ENCODE measurements around the gene MTMR2.
A peak's percentile ranks its signal among the peaks of the same experiment; 100 is the strongest.

Gene MTMR2

DNA sequence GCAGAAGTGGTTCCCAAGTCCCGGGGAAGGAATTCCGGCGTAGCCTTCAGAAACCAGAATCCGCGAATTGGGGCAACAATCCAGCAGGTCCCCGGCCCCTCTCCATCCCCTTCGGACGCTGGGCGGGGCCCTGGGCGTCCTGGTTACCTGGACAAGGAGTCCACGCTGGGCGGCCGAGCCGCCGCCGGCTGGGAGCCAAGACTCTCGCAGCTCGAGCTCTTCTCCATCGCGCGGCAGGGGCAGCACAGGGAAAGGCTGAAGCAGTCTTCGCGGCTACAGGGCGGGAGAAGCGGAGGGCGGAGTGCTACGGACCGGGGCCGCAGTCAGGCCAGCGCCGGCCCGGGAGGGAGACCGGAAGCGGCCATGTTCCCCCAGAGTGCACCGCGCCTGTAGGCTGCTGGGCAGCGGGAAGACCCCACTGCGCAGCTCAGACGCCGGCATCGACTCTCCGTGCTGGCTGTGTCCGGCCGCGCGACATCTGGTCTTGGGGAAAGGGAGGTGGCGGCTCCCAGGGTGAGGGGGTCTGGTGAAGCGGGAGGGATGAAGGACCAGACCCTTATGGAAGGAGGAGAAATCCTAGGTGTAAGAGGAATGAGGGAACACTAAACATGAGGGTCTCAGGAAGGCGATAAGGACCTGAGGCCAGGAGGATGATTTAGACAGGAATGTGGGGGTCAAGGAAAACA lies at the start of gene MTMR2:
Gene MTMR2 (minus strand): TSS at position 380 of the 686 bp plus-strand sequence. CDS start 153 bp downstream, at position 227.
- peak; percentile 0 for DNase-seq (ENCODE audit: low read depth, low spot score)

DNA sequence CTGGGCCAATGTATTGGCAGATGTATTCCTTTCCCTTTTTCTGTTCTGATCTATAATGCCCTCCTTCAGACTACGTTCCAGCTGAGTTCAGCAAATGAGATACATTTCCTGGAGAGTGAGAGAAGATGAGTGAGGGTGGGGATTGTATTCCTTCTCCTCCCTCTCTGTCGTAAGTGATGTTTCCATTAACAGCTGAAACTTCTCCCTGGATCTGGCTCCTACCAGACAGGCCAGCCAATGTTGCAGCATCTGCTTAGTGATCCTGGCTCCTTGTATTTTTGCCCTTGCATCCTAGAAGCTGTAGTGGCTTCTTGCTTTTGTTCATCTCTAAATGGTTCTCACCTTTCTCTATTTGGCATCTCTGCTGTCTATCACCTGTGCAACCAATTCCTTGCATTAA lies 48.2 kb upstream of the MTMR2 start:
- DNase-seq (ENCODE audit: low read depth, low spot score): no peak

DNA sequence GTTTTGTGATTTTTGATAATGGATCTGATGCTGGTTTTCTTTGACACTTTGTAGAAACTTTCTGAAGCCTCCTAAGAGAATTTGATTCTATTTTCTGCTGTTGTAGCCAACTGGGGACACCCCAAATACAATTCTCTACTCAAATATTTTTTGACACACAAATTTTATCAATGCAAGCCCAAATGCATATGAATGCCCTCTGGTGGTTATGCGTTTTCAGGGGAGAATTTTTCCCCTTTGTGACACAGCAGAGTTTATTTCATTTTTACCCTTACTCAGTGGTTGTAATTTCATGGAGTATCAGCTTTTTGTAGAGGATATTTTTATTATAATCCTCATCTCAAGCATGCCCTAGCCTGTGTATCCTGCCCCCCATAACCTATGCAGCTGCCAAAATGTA lies 44.7 kb upstream of the MTMR2 start:
- DNase-seq (ENCODE audit: low read depth, low spot score): no peak

GRCh38 chr11:95964281-95964680 lies 40.4 kb upstream of the MTMR2 start:
- no peak for DNase-seq (ENCODE audit: low read depth, low spot score)

GRCh38 chr11:95961758-95962157 lies 37.9 kb upstream of the MTMR2 start:
- no peak for DNase-seq (ENCODE audit: low read depth, low spot score)

DNA sequence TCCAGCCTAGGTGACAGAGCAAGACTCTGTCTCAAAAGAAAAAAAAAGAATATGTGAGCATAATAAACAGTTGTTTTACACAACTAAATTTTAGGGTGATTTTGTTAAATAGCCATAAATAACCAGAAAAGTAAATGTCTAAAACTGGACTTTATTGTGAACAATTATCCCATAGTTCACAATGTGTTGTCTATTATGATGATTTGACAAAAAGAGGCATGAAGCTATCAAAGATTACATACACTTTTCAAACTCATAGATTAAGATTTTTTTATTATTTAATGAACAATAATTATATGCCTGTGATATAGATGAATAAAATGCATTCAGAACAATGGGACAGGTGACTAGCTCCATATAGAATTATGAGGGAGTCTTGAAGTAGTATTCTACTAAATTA lies 27.0 kb upstream of the MTMR2 start:
- no peak for DNase-seq (ENCODE audit: low read depth, low spot score)

- no peak for DNase-seq (ENCODE audit: low read depth, low spot score)
Observed at GRCh38 chr11:95948637-95949036, 24.7 kb upstream of the MTMR2 start.

GRCh38 chr11:95944623-95945022 lies 20.7 kb upstream of the MTMR2 start:
- DNase-seq (ENCODE audit: low read depth, low spot score): no peak

DNA sequence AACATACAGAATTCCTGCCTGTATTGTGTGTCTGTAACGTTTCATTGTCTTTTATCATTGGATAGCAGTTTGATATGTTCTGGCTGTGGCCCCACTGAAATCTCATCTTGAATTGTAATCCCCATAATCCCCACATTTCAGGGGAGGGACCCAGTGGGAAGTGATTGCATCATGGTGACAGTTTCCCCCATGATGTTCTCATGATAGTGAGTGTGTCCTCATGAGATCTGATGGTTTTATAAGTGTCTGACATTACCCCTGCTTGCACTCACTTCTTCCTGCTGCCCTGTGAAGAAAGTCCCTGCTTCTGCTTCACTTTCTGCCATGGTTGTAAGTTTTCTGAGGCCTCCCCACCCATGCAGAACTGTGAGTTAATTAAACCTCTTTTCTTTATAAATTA lies 19.6 kb upstream of the MTMR2 start:
- DNase-seq (ENCODE audit: low read depth, low spot score): no peak

- no peak for DNase-seq (ENCODE audit: low read depth, low spot score)
Observed at GRCh38 chr11:95939091-95939490, 15.2 kb upstream of the MTMR2 start.

- DNase-seq (ENCODE audit: low read depth, low spot score): no peak
Observed at GRCh38 chr11:95937358-95937757, 13.5 kb upstream of the MTMR2 start.

DNA sequence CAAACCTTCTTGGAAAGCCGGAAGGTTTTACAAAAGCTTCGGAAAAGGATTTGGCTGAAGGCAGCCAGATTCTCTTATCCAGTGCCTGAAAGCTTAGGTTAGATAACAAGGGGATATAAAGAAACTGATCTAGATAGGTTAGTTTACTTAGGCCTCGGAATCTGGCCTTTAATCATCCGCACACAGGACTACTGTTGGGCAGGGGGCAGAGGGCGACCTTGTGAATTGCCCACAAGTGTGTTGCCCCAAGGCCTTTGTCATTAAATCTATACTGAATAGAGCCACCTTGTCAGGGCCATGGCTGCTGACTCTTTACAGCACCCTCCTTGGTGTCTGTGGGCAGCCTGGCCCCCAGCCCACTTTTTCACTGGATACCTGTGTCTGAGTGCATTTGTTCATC lies 9.7 kb upstream of the MTMR2 start:
- DNase-seq (ENCODE audit: low read depth, low spot score): no peak

- DNase-seq (ENCODE audit: low read depth, low spot score): no peak
Observed at GRCh38 chr11:95931916-95932315, 8.0 kb upstream of the MTMR2 start.

GRCh38 chr11:95930948-95931347 lies 7.0 kb upstream of the MTMR2 start:
- no peak for DNase-seq (ENCODE audit: low read depth, low spot score)

- DNase-seq (ENCODE audit: low read depth, low spot score): no peak
Observed at GRCh38 chr11:95926726-95927125, 2.8 kb upstream of the MTMR2 start.

DNA sequence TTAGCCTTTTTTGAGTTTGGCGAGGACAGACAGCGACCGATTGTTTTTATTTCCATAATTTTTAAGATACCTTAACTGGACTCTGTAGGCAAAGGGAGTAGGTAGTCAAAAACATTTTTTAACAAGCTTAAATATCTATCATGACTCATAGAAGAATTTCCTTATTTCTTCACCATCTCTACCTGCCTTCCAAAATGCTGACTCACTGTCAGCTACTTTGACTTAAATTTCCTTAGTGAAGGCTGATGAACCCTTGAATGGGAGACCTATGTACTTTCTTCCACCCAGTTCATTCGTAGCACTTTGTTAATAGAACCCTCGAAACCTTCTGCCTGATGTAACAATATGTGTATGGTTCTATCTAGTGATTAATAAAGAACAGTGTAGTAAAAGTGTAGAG lies 1.1 kb upstream of the MTMR2 start:
- no peak for DNase-seq (ENCODE audit: low read depth, low spot score)

- DNase-seq (ENCODE audit: low read depth, low spot score): no peak
Observed at GRCh38 chr11:95924414-95924760, 480 bp upstream of the MTMR2 start.

DNA sequence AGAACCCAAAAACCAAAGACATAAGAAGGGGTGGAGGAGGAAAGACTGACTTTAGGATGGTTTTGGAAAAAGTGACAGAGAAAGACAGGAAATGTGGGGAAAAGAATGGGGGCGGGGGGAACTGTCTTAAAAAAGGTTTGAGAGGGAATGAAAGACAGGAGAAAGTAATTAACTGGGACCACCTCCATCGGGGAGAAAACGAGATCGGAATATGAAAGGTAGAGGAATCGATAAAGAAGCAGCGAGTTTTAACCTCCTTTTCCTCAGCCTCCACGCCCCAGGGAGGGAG lies 524 bp downstream of the MTMR2 start:
- DNase-seq (ENCODE audit: low read depth, low spot score): no peak

DNA sequence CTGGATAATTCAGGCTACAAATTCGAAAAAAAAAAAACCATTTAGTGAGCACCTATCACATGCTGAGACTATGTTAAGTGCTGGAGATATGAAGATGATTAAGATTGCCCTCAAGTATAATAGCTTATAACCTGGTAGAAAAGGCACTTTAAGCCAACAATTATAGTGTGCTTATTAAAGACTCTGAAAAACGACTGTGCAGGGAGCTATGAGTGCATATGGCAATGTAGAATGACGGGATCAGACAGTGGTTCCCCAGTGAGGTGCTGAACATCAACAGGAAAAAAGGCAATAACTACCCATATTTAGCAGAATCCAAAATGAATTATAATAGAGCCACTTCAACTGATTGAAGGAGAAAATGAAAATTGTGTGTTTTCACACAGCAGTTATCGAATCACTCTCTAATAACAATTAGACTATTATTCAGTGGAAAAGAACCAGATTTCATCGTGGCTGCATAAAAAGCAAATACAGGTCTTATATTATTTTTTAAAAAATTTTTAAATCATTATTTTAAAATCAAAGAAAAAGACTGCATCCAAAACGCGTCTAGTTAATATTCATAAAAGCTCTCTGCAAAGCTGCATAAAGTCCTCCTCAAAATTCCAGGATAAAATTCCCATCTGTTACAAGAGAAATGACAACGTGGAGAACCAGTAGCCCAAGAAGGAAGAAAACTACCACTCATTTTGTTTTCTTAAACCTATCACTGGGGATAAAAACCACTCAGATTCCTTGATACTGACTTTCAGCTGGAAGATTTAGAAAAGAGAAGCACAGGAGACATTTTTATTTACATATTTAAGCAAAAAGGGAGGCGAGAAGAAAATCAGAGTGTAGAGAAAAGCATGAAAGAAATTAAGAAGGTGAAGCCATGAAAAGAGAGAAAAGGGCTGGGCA lies 1.1 kb downstream of the MTMR2 start:
- no peak for DNase-seq (ENCODE audit: low read depth, low spot score)

GRCh38 chr11:95922099-95922498 lies 1.8 kb downstream of the MTMR2 start:
- no peak for DNase-seq (ENCODE audit: low read depth, low spot score)

GRCh38 chr11:95920460-95921105 lies 3.3 kb downstream of the MTMR2 start:
- DNase-seq (ENCODE audit: low read depth, low spot score): no peak

DNA sequence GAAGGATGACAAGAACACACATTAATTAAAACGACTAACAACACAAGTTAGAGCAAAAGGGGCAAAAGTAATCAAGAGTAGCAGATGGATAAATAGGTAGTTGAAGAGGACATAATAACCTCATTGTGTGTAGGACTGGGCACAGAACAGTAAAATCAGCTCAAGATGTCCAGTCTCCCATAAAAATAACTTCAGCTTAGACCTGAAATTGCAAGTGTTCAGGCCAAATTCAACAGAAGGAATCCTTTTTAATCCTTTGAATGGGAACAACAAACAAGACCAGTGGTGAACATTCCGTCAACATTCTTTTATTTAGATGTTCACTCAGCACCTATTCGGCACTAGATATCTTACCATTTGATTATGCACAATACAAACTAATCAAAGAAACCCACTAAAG lies 4.4 kb downstream of the MTMR2 start:
- DNase-seq (ENCODE audit: low read depth, low spot score): no peak

DNA sequence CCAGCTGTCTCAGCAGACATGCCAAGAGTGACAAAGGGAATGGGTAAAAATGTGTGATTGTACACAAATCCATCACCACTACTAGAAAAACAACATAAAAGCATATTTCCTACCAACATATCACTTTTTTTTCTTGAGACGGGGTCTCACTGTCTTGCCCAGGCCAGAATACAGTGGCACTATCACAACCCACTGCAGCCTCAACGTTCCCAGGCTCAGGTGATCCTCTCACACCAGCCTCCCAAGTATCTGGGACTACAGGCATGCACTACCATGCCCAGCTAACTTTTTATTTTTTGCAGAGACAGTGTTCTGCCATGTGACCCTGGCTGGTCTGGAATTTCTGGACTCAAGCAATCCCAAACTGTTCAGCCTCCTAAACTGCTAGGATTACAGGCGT lies 5.2 kb downstream of the MTMR2 start:
- DNase-seq (ENCODE audit: low read depth, low spot score): no peak
